ENCODE results near the gene C1QL4.
"Not testable (repeated sequence)": the region's sequence is repeated elsewhere in the genome, so short reads cannot be mapped to it uniquely, and the experiment has no call there.

The C1QL4 gene

GRCh38 chr12:49297695-49298060 is 39.3 kb downstream of the C1QL4 start:
- no peak for DNase-seq

- no peak for DNase-seq
Measured at GRCh38 chr12:49296836-49297694, 39.9 kb downstream of the C1QL4 start.

- DNase-seq, result no peak
Measured at GRCh38 chr12:49296034-49296835, 40.8 kb downstream of the C1QL4 start.

- no peak for DNase-seq
Measured at GRCh38 chr12:49295082-49295936, 41.7 kb downstream of the C1QL4 start, which contains the start of gene PRPH. TSS of gene PRPH (plus strand) at chr12:49295147. CDS start at chr12:49295201, 54 bp downstream.

DNA sequence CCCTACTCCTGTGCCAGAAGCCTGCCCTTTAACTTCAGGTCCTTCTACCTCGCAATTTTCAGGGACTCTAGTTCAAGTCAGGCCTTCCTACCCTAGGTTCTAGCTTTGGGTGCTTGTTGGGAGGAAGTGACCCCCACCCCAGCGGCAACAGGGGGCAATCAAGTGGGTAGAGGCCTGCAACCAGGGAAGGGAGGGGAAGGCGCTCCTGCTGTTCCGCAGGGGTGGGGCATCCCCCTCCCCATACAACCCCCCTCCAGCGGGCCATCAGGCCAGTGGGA is 42.2 kb downstream of the C1QL4 start:
- DNase-seq, result no peak

GRCh38 chr12:49294086-49294803 is 42.7 kb downstream of the C1QL4 start:
- peak; percentile 36 for DNase-seq

DNA sequence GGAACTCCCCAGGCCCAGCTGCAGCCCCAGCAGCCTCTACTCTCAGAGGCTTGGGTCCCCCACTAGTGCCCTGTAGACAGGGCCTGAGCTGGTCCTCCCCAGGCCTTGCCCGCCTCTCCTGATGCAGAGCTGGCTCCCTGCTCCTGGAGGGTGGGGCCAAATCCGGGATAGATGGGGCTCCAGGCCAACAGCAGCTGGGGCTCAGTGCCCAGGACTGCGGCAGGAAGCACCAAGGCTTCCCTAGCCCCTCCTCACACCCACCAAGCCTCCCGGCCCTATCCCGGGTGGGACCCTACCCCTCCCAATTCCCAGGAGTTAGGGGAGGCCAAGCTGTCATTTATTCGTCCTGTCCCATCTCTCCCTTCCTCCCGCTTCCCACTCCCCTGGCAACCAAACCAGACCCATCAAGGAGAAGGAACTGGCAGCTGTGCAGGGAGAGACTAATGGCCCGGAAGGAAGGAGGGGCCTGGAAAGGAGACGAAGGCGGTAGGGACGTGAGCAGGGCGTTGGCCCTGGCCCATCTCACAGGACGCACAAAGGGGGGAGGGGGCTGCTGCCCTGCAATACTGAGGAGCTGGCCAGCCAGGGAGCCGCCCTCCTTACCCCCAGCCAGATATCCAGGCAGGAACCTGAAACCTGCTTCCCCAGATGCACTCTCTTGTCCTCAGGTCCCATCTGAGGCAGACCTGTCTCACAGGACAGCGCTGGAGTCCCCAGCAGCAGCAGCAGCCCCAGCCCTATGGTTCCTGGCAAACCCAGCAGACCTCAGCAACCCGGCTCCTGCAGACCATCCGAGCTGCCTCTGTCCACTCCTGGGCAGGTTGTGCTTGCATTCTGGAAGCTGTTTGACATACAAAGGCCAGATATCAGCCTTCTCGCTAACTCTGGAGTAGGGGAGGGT is 43.7 kb downstream of the C1QL4 start:
- peak; percentile 69 for DNase-seq

GRCh38 chr12:49292729-49293055 is 44.3 kb downstream of the C1QL4 start:
- DNase-seq, result peak; percentile 62

DNA sequence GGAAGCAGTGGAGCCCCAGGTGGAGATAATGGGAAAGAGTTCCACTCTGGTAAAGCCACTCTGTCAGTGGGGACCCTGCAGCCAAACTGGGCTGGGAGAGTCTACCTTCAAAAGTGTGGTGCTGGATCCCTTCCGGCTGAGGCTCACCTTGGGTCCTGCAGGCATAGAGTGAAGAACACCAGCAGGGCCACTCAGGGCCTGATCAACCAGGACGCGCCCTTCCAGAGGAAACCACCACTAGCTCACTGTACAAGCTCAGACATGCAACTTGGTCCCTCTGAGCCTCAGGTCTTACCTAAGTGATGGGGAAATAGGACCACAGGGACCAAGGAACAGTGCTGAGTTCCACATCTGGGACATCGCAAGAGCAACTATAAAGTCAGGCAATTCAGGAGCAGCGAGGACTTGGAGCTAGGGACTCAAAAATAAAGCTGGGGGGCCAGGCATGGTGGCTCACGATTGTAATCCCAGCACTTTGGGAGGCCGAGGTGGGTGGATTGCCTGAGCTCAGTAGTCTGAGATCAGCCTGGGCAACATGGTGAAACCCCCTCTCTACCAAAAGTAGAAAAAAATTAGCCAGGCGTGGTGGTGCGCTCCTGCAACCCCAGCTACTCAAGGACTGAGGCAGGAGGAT is 47.9 kb downstream of the C1QL4 start:
- DNase-seq, result no peak

GRCh38 chr12:49288412-49288853 is 48.6 kb downstream of the C1QL4 start:
- no peak for DNase-seq

- no peak for DNase-seq
Measured at GRCh38 chr12:49287876-49288275, 49.1 kb downstream of the C1QL4 start.

- DNase-seq, result no peak
Measured at GRCh38 chr12:49284672-49285071, 52.3 kb downstream of the C1QL4 start.

DNA sequence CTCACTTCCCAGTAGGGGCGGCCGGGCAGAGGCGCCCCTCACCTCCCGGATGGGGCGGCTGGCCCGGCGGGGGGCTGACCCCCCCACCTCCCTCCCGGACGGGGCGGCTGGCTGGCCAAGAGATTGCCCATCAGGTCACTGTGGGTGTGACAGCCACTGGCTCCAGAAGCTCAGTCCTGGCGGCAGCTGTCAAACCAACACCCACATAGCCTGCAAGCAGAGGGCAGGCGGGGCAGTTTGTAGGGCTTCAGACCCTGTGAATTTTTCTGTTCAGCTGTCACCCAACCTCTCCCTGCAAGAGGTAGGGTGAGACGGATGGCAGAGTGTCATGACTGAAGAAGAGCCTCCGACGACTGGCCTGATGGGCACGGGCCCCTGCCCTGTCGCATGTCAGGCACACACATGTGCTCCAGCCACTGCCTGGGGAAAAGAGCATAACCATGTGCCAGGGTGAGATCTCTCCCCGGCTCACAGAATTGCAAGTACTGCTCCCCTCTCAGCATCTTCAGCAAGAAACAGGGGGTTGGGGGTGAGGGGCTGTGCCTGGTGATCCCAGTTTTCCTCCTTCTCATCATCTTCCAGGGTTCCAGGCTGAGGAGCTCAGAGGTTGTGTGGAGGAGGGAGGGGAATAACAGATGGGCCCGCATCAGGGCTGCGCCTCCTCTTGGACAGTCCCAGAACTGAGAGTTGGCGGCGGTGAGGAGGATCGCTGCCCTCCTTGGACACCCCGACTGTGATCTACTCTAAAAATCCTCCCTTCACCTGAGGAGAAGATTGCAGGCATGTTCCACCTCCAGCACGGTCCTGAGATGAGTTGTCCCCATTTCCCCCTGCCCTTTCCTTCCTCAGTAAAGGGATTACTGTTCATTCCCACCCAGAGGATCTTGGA is 53.2 kb downstream of the C1QL4 start:
- DNase-seq, result no peak

DNA sequence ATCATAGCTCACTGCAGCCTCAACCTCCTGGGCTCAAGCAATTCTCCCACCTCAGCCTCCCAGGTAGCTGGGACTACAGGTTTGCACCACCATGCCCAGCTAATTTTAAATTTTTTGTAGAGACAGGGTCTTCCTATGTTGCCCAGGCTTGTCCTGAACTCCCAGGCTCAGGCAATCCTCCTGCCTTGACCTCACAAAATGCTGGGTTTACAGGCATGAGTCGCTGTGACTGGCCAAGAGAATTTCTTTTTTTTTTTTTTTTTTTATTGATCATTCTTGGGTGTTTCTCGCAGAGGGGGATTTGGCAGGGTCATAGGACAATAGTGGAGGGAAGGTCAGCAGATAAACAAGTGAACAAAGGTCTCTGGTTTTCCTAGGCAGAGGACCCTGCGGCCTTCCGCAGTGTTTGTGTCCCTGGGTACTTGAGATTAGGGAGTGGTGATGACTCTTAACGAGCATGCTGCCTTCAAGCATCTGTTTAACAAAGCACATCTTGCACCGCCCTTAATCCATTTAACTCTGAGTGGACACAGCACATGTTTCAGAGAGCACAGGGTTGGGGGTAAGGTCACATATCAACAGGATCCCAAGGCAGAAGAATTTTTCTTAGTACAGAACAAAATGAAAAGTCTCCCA is 54.1 kb downstream of the C1QL4 start:
- not testable (repeated sequence) for DNase-seq

Data from NCI-H2227 treated with DMSO at 0.1 percent for 48 hours (cell line).